HCT116 (cell line): ENCODE measurements around the gene YIPF4.

Experiments
- CEBPB ChIP-seq: IDR thresholded peaks from 2 replicates; pipeline ENCODE4 v1.6.1; 2012; ENCODE audit warnings: low read depth
- EGR1 ChIP-seq: IDR thresholded peaks from 2 replicates; pipeline ENCODE4 v1.6.1; 2012; ENCODE audit warnings: low read depth
- EZH2 ChIP-seq: fragments of 200-600 bp; sonication (generic); IDR thresholded peaks from 2 replicates; pipeline ENCODE4 v1.6.1; 2017; ENCODE audit warnings: antibody characterized with exemption, mixed run types
- POLR2A ChIP-seq: IDR thresholded peaks from 2 replicates; pipeline ENCODE4 v1.7.0; 2011; ENCODE audit warnings: borderline replicate concordance; ENCODE audit not compliant: insufficient read depth, insufficient read length; ENCODE audit errors: extremely low read depth
- POLR2AphosphoS5 ChIP-seq: IDR thresholded peaks from 2 replicates; pipeline ENCODE4 v1.6.1; 2011; ENCODE audit warnings: mild to moderate bottlenecking, low read depth, low read length, moderate library complexity
- RAD21 ChIP-seq: IDR thresholded peaks from 2 replicates; pipeline ENCODE4 v1.6.1; 2012; ENCODE audit warnings: low read depth, mild to moderate bottlenecking
- SP1 ChIP-seq: IDR thresholded peaks from 2 replicates; pipeline ENCODE4 v1.6.1; 2012; ENCODE audit warnings: low read depth
- TCF7L2 ChIP-seq: IDR thresholded peaks from 2 replicates; pipeline ENCODE4 v1.7.0; 2011; ENCODE audit warnings: borderline replicate concordance, inconsistent platforms; ENCODE audit not compliant: insufficient read depth, insufficient read length; ENCODE audit errors: extremely low read depth
- YY1 ChIP-seq: IDR thresholded peaks from 2 replicates; pipeline ENCODE4 v1.6.1; 2011; ENCODE audit warnings: low read length, low read depth, moderate library complexity, mild to moderate bottlenecking; ENCODE audit not compliant: insufficient replicate concordance; ENCODE audit errors: extremely low read depth
- ZNF274 ChIP-seq: fragments of 200-500 bp; sonication (Bioruptor generic); IDR thresholded peaks from 2 replicates; pipeline ENCODE4 v1.6.1; 2014; ENCODE audit warnings: mild to moderate bottlenecking, low read depth, low read length, inconsistent platforms
- TF ChIP-seq, protein P1 (sequence below), 3 experiments: fragments of 200-600 bp in 1 of 3; sonication (generic) in 1 of 3; IDR thresholded peaks in 2 of 3; conservative IDR thresholded peaks in 1 of 3; 2 replicates each; pipeline ENCODE4 v1.5.1; 2012 to 2017; ENCODE audit warnings: low read depth in 2 of 3, low read length in 2 of 3, antibody characterized with exemption in 1 of 3, borderline replicate concordance in 1 of 3, control low read depth in 1 of 3, mild to moderate bottlenecking in 1 of 3, mixed read lengths in 1 of 3, mixed run types in 1 of 3, moderate library complexity in 1 of 3; ENCODE audit not compliant: insufficient read depth in 1 of 3
- TF ChIP-seq, protein P2 (sequence below): IDR thresholded peaks from 2 replicates; pipeline ENCODE4 v1.6.1; 2012
- TF ChIP-seq, protein P3 (sequence below): IDR thresholded peaks from 2 replicates; pipeline ENCODE4 v1.6.1; 2012; ENCODE audit warnings: low read depth
- TF ChIP-seq, protein P4 (sequence below): IDR thresholded peaks from 2 replicates; pipeline ENCODE4 v1.6.1; 2011; ENCODE audit warnings: mild to moderate bottlenecking, low read length, moderate library complexity; ENCODE audit not compliant: insufficient replicate concordance; ENCODE audit errors: extremely low read depth

DNA sequence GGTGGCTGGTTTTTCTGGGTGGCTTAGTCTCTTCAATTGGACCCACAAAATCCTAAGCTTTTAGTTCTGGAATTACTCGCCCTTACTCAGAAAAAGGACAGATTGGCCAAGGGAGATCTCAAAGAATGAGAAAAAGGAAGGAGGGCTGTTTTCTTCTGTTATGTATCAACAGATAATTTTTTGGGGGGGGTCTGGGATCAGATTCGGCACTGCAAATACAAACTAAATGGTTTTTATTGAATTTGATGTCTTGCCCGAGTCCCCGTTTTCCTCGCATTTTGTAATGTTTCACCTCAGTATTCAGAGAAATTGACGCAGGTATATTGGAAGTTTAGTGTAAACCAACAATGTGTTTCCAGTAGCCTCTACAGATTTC lies 762 bp downstream of the YIPF4 start:
- TF ChIP-seq, protein P1, sequence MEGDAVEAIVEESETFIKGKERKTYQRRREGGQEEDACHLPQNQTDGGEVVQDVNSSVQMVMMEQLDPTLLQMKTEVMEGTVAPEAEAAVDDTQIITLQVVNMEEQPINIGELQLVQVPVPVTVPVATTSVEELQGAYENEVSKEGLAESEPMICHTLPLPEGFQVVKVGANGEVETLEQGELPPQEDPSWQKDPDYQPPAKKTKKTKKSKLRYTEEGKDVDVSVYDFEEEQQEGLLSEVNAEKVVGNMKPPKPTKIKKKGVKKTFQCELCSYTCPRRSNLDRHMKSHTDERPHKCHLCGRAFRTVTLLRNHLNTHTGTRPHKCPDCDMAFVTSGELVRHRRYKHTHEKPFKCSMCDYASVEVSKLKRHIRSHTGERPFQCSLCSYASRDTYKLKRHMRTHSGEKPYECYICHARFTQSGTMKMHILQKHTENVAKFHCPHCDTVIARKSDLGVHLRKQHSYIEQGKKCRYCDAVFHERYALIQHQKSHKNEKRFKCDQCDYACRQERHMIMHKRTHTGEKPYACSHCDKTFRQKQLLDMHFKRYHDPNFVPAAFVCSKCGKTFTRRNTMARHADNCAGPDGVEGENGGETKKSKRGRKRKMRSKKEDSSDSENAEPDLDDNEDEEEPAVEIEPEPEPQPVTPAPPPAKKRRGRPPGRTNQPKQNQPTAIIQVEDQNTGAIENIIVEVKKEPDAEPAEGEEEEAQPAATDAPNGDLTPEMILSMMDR (IDR thresholded peaks at IDR 0.05 in 2 of 3, conservative IDR thresholded peaks at IDR 0.05 in 1 of 3; ENCODE audit: borderline replicate concordance in 1 of 3, insufficient read depth in 1 of 3, low read depth in 2 of 3, low read length in 2 of 3): no peak
- no peak for TF ChIP-seq SP1
- TF ChIP-seq YY1: no peak
- TF ChIP-seq RAD21: no peak
- TF ChIP-seq POLR2A: no peak
- TF ChIP-seq, protein P2, sequence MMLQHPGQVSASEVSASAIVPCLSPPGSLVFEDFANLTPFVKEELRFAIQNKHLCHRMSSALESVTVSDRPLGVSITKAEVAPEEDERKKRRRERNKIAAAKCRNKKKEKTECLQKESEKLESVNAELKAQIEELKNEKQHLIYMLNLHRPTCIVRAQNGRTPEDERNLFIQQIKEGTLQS: no peak
- no peak for TF ChIP-seq POLR2AphosphoS5
- TF ChIP-seq, protein P3, sequence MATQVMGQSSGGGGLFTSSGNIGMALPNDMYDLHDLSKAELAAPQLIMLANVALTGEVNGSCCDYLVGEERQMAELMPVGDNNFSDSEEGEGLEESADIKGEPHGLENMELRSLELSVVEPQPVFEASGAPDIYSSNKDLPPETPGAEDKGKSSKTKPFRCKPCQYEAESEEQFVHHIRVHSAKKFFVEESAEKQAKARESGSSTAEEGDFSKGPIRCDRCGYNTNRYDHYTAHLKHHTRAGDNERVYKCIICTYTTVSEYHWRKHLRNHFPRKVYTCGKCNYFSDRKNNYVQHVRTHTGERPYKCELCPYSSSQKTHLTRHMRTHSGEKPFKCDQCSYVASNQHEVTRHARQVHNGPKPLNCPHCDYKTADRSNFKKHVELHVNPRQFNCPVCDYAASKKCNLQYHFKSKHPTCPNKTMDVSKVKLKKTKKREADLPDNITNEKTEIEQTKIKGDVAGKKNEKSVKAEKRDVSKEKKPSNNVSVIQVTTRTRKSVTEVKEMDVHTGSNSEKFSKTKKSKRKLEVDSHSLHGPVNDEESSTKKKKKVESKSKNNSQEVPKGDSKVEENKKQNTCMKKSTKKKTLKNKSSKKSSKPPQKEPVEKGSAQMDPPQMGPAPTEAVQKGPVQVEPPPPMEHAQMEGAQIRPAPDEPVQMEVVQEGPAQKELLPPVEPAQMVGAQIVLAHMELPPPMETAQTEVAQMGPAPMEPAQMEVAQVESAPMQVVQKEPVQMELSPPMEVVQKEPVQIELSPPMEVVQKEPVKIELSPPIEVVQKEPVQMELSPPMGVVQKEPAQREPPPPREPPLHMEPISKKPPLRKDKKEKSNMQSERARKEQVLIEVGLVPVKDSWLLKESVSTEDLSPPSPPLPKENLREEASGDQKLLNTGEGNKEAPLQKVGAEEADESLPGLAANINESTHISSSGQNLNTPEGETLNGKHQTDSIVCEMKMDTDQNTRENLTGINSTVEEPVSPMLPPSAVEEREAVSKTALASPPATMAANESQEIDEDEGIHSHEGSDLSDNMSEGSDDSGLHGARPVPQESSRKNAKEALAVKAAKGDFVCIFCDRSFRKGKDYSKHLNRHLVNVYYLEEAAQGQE: no peak
- no peak for TF ChIP-seq CEBPB
- TF ChIP-seq ZNF274: no peak
- no peak for TF ChIP-seq EZH2
- TF ChIP-seq TCF7L2: no peak
- TF ChIP-seq, protein P4, sequence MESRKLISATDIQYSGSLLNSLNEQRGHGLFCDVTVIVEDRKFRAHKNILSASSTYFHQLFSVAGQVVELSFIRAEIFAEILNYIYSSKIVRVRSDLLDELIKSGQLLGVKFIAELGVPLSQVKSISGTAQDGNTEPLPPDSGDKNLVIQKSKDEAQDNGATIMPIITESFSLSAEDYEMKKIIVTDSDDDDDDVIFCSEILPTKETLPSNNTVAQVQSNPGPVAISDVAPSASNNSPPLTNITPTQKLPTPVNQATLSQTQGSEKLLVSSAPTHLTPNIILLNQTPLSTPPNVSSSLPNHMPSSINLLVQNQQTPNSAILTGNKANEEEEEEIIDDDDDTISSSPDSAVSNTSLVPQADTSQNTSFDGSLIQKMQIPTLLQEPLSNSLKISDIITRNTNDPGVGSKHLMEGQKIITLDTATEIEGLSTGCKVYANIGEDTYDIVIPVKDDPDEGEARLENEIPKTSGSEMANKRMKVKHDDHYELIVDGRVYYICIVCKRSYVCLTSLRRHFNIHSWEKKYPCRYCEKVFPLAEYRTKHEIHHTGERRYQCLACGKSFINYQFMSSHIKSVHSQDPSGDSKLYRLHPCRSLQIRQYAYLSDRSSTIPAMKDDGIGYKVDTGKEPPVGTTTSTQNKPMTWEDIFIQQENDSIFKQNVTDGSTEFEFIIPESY: no peak
- no peak for TF ChIP-seq EGR1
